Gastrocnemius medialis (tissue), 4 donors: Measurements from ENCODE around the gene REXO5. TPM values are rescaled to one million over a fixed set of nuclear protein-coding genes. Genes with fewer than 3 reads are reported as not detected.

ENCODE experiments used
- ATAC-seq, 2 donors: fragments of 150-250 bp; one replicate each; pipeline ENCODE4 v1.9.1; 2016
- DNase-seq, 2 donors: peaks; one replicate each; pipeline ENCODE4 v3.0.0-alpha.2; 2019
- H3K27ac ChIP-seq, 4 donors: fragments of 200-600 bp; sonication (generic); 1 replicate in 1 of 4; 2 replicates in 3 of 4; pipeline ENCODE4 v1.5.1; 2016 to 2018; ENCODE audit warnings: mild to moderate bottlenecking in 2 of 4, moderate library complexity in 1 of 4
- H3K27me3 ChIP-seq, 3 donors: fragments of 200-600 bp; sonication (generic) in 2 of 3; 1 replicate in 1 of 3; 2 replicates in 2 of 3; pipeline versions ENCODE4 v1.5.1 to v1.6.0; 2016 to 2019; ENCODE audit warnings: mild to moderate bottlenecking in 1 of 3, moderate library complexity in 1 of 3
- H3K36me3 ChIP-seq, 2 donors: fragments of 200-600 bp; sonication (generic) in 1 of 2; one replicate each; pipeline ENCODE4 v1.5.1; 2017 to 2018
- H3K4me1 ChIP-seq, 2 donors: fragments of 200-600 bp; sonication (generic) in 1 of 2; one replicate each; pipeline ENCODE4 v1.5.1; 2016 to 2017; ENCODE audit warnings: mild to moderate bottlenecking in 2 of 2
- H3K4me3 ChIP-seq, 4 donors: fragments of 200-600 bp; sonication (generic) in 3 of 4; 1 replicate in 1 of 4; 2 replicates in 3 of 4; pipeline ENCODE4 v1.5.1; 2016 to 2019; ENCODE audit warnings: mild to moderate bottlenecking in 2 of 4
- H3K9me3 ChIP-seq, 3 donors: fragments of 200-600 bp; sonication (generic) in 2 of 3; 1 replicate in 1 of 3; 2 replicates in 2 of 3; pipeline ENCODE4 v1.5.1; 2016 to 2019
- POLR2A ChIP-seq, 2 donors: fragments of 450-650 bp; IDR thresholded peaks; one replicate each; pipeline ENCODE4 v1.6.1; 2017; ENCODE audit warnings: antibody characterized with exemption in 2 of 2, mild to moderate bottlenecking in 2 of 2, moderate library complexity in 2 of 2
- in situ Hi-C, 4 donors: fragments of 200-750 bp; cut with MboI; loops; one replicate each; pipeline versions ENCODE4 v1.15.0 to v1.8.0; 2017; ENCODE audit warnings: low sequenced_read_pairs in 4 of 4
- intact Hi-C: fragments of 100-400 bp; cut with DNase I; formaldehyde crosslinking; loops from one replicate; pipeline ENCODE4 v1.15.1; 2023; ENCODE audit warnings: low total_unique reads
- total RNA-seq, 4 donors: library from RNA; depleted of rRNA; stranded (reverse); fragments of >200 nt; gene quantifications; one replicate each; pipeline versions ENCODE4 v1.1.0 to v1.2.3, GENCODE V29; 2016
- TF ChIP-seq, protein P1 (sequence below), 5 experiments: fragments of 450-650 bp in 3 of 5; fragments of 200-600 bp in 2 of 5; sonication (generic) in 2 of 5; IDR thresholded peaks in 4 of 5; conservative IDR thresholded peaks in 1 of 5; 1 replicate in 4 of 5; 2 replicates in 1 of 5; pipeline ENCODE4 v1.5.1; 2016 to 2019; ENCODE audit warnings: antibody characterized with exemption in 5 of 5, mild to moderate bottlenecking in 3 of 5, moderate library complexity in 3 of 5

The REXO5 gene
- total RNA-seq, 4 donors from 2014 or later, result 0.52 to 3.1 (median 1.6) TPM

DNA sequence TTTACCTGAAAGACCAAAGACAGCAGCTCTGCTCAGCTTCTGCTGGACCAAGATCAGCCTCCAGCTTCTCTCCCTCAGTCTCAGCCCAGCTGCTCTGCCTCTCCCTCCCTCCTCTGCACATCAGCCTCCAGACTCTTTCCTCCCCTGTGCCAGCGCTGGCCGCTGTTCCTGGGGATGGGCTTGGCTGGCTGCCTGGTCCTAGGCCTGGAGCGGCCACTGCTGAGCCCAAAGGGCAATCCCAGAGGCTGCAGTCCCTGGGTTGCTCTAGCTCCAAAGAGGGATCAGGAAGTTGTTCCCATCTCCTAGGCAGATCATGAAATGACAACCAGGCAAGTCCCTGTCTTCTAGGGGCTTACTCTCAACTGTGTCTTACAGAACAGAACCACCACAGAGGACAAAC lies 62.6 kb downstream of the REXO5 start:
- H3K4me3 ChIP-seq, result no peak overlapping the region
- ATAC-seq (peak; percentile 78 to 79), DNase-seq (peak; percentile 48 to 78)
- peaks cover 58 to 71% of the 10 kb centered on the region in 2 donors for H3K4me1 ChIP-seq
- intact Hi-C loops (no loop called here), in situ Hi-C loops (loop anchor here in 1 of 4 donors (25.0 kb wide), 1 partner anchor 418 kb away; the partner anchor contains the start of gene CRYM)
- no peaks in the 10 kb centered on the region for H3K9me3 ChIP-seq
- peak overlapping the region in 3 of 4 donors; percentile 30 to 64 (median 57) for H3K27ac ChIP-seq
- no peaks in the 10 kb centered on the region for H3K36me3 ChIP-seq
- no peaks in the 10 kb centered on the region for H3K27me3 ChIP-seq
- TF ChIP-seq, protein P1, sequence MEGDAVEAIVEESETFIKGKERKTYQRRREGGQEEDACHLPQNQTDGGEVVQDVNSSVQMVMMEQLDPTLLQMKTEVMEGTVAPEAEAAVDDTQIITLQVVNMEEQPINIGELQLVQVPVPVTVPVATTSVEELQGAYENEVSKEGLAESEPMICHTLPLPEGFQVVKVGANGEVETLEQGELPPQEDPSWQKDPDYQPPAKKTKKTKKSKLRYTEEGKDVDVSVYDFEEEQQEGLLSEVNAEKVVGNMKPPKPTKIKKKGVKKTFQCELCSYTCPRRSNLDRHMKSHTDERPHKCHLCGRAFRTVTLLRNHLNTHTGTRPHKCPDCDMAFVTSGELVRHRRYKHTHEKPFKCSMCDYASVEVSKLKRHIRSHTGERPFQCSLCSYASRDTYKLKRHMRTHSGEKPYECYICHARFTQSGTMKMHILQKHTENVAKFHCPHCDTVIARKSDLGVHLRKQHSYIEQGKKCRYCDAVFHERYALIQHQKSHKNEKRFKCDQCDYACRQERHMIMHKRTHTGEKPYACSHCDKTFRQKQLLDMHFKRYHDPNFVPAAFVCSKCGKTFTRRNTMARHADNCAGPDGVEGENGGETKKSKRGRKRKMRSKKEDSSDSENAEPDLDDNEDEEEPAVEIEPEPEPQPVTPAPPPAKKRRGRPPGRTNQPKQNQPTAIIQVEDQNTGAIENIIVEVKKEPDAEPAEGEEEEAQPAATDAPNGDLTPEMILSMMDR (IDR thresholded peaks at IDR 0.05 in 4 of 5, conservative IDR thresholded peaks at IDR 0.05 in 1 of 5), result no peak
- TF ChIP-seq POLR2A (IDR thresholded peaks at IDR 0.05), result no peak

DNA sequence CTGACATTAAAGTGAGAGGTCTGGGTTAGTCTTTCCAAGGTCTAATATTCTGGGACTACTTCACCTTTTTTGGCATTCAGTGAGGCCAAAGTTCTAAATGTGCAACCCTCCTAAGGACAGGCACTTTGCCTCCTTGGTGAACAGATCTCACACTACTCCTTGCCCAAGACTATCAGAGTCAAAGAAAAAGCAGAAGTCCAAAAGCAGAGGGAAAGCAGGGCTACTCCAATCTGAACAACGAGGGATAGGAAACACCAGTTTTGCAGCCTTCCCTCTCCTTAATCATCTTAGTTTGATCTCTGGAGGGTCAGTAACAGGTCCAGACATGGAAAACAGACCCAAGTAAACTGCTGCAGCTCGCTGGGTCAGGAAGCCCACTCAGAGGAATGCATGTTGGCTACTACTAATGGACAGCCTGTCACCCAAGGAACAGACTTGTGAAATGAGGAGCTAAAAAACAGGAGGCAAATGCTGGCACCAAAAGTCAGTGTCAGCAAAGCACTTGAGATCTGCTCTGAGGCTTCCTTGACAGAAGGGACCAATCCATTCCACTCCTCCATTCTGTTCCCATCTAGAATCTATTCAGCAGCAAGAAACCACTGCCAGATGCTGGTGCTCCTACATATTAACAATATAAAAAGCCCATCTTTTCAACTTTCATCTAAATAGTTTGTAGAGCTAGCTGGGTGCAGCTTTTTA lies 63.9 kb downstream of the REXO5 start:
- ATAC-seq (peak in 1 of 2 donors; percentile 31), DNase-seq (no peak)
- Histone ChIP-seq H3K9me3 (no peaks in the 10 kb centered on the region), H3K27me3 (no peaks in the 10 kb centered on the region), H3K36me3 (no peaks in the 10 kb centered on the region), H3K4me1 (peaks cover 68 to 84% of the 10 kb centered on the region in 2 donors), H3K4me3 (no peak overlapping the region), H3K27ac (peak overlapping the region in 3 of 4 donors; percentile 37 to 64 (median 43))
- intact Hi-C loops, result no loop called here
- TF ChIP-seq, protein P1 (IDR thresholded peaks at IDR 0.05 in 4 of 5, conservative IDR thresholded peaks at IDR 0.05 in 1 of 5), result no peak
- no peak for TF ChIP-seq POLR2A (IDR thresholded peaks at IDR 0.05)
- in situ Hi-C loops, result loop anchor here in 1 of 4 donors (25.0 kb wide), 1 partner anchor 417 kb away; the partner anchor contains the start of gene CRYM

DNA sequence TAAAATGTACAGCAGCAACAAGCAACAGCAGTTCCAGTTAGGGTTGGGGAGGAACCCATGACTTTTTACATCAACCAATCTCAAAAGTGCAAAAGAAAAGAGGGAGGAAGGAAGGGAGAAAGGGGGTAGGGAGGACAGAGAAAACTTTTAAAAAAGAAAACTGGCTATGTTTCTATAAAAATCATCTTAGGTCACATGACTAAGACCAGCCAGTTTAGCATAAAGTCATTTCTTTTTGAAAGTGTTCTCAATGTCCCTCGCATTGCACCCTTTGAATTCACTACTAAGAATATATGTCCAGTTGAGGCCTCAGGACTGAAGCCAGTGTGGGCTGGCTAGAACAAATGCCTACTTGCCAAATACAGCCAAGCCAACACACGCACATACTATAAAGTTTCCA lies 64.9 kb downstream of the REXO5 start:
- no peaks in the 10 kb centered on the region for H3K27me3 ChIP-seq
- TF ChIP-seq POLR2A (IDR thresholded peaks at IDR 0.05), result no peak
- TF ChIP-seq, protein P1 (IDR thresholded peaks at IDR 0.05 in 4 of 5, conservative IDR thresholded peaks at IDR 0.05 in 1 of 5), result no peak
- peaks cover 58 to 77% of the 10 kb centered on the region in 2 donors for H3K4me1 ChIP-seq
- ATAC-seq (no peak), DNase-seq (no peak)
- H3K27ac ChIP-seq, result peak overlapping the region in 3 of 4 donors; percentile 37 to 64 (median 43)
- in situ Hi-C loops, result loop anchor here in 1 of 4 donors (25.0 kb wide), 1 partner anchor 416 kb away; the partner anchor contains the start of gene CRYM
- no peaks in the 10 kb centered on the region for H3K9me3 ChIP-seq
- intact Hi-C loops, result no loop called here
- no peak overlapping the region for H3K4me3 ChIP-seq
- no peaks in the 10 kb centered on the region for H3K36me3 ChIP-seq

DNA sequence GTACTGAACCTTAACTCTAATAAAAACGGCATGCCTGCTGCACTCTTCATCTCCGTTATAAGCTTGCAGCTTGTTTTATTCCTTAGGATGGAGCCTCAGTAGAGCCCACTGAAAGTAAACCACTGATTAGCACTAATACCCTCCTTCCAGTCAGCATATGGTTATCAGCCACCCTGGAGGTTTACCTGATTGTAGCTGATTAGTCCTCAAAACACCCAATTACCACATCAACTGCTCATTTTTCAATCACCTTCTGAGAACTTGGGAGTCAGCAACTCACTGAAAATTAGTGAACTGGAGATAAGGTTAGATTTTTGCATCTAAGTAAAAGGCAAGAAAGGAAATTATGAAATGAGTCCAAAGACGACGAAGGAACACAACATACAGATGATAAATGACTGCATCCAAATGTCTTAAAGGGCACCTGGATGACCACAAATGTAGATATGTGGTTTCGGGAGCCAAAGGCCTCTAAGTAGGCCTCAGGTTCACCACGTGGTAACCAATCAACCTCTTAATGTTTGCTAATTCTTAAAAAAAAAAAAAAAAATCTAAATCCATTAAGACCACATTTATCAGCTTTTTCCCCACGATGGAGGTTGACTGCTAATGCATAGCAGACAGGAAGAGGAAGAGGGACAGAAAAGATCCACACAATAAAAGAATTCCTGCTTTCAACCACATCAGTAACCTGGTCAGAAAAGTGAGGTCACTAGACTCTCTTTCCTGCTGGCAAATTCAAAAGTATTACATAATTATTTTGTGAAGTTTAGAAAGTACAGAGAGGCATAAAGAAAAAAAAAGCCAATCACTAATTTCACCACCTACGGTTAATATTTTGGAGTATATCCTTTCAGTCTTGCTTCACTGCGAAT lies 65.9 kb downstream of the REXO5 start:
- intact Hi-C loops (no loop called here), in situ Hi-C loops (loop anchor here in 1 of 4 donors (25.0 kb wide), 1 partner anchor 415 kb away; the partner anchor contains the start of gene CRYM)
- H3K27ac ChIP-seq, result no peak overlapping the region
- no peaks in the 10 kb centered on the region for H3K36me3 ChIP-seq
- ATAC-seq, result no peak
- no peak for DNase-seq
- H3K9me3 ChIP-seq, result no peaks in the 10 kb centered on the region
- H3K4me3 ChIP-seq, result no peak overlapping the region
- H3K27me3 ChIP-seq, result no peaks in the 10 kb centered on the region
- H3K4me1 ChIP-seq, result peaks cover 49 to 68% of the 10 kb centered on the region in 2 donors
- TF ChIP-seq, protein P1 (IDR thresholded peaks at IDR 0.05 in 4 of 5, conservative IDR thresholded peaks at IDR 0.05 in 1 of 5), result no peak
- TF ChIP-seq POLR2A (IDR thresholded peaks at IDR 0.05), result no peak
